Measurements from ENCODE around the gene INSYN1.

- TF ChIP-seq CTCF (conservative IDR thresholded peaks at IDR 0.05; ENCODE audit: low read depth in 2 of 2) (no peak), EZH2phosphoT487 (IDR thresholded peaks at IDR 0.05; ENCODE audit: unreplicated experiment) (no peak), ZNF462 (CRISPR knock-in tag; IDR thresholded peaks at IDR 0.05) (no peak)
Observed at GRCh38 chr15:73799466-73799865, 46.3 kb upstream of the INSYN1 start.
